Endodermal cell (in vitro differentiated cells): ENCODE results near the gene SDK2. TPM values are rescaled to one million over a fixed set of nuclear protein-coding genes. Genes with fewer than 3 reads are reported as not detected.

Experiments used
- DNase-seq: peaks from one replicate; pipeline ENCODE4 v3.0.0-alpha.2; 2017
- H3K27ac ChIP-seq: 2 replicates; pipeline ENCODE4 v1.5.1; 2013; ENCODE audit warnings: mild to moderate bottlenecking, low read depth, low read length, moderate library complexity
- H3K27me3 ChIP-seq: 2 replicates; pipeline ENCODE4 v1.6.1; 2013; ENCODE audit warnings: mild to moderate bottlenecking, low read length, moderate library complexity; ENCODE audit not compliant: insufficient read depth, control insufficient read depth, poor library complexity, severe bottlenecking
- H3K36me3 ChIP-seq: 2 replicates; pipeline ENCODE4 v1.7.0; 2013; ENCODE audit warnings: mild to moderate bottlenecking, low read length, moderate library complexity; ENCODE audit not compliant: control insufficient read depth, insufficient read depth
- H3K4me1 ChIP-seq: one replicate; pipeline ENCODE4 v1.7.0; 2013; ENCODE audit warnings: low read length; ENCODE audit not compliant: control insufficient read depth, insufficient read depth
- H3K4me3 ChIP-seq: 2 replicates; pipeline ENCODE4 v1.5.1; 2013; ENCODE audit warnings: mild to moderate bottlenecking, low read length, moderate library complexity
- H3K9ac ChIP-seq: 2 replicates; pipeline ENCODE4 v1.6.1; 2013; ENCODE audit warnings: mild to moderate bottlenecking, low read length, moderate library complexity; ENCODE audit not compliant: poor library complexity, severe bottlenecking; ENCODE audit errors: extremely low read depth
- H3K9me3 ChIP-seq: 2 replicates; pipeline ENCODE4 v1.6.1; 2013; ENCODE audit warnings: mild to moderate bottlenecking, low read length, moderate library complexity; ENCODE audit not compliant: control insufficient read depth
- H3K27ac Mint-ChIP-seq: 2 replicates; pipeline ENCODE4 v1.8.0; 2020; ENCODE audit warnings: mixed read lengths
- H3K27me3 Mint-ChIP-seq: 2 replicates; pipeline ENCODE4 v1.8.0; 2021; ENCODE audit warnings: mild to moderate bottlenecking, mixed read lengths; ENCODE audit not compliant: insufficient read depth
- H3K36me3 Mint-ChIP-seq: 2 replicates; pipeline ENCODE4 v1.8.0; 2020; ENCODE audit warnings: low read depth, mixed read lengths
- H3K4me1 Mint-ChIP-seq: 2 replicates; pipeline ENCODE4 v1.8.0; 2020; ENCODE audit warnings: mixed read lengths
- H3K4me3 Mint-ChIP-seq: 2 replicates; pipeline ENCODE4 v1.8.0; 2020; ENCODE audit warnings: mild to moderate bottlenecking, moderate library complexity, mixed read lengths
- H3K9me3 Mint-ChIP-seq: 2 replicates; pipeline ENCODE4 v1.8.0; 2020; ENCODE audit warnings: mild to moderate bottlenecking, mixed read lengths
- WGBS, 2 experiments: methylation state at CpG; one replicate each; pipeline versions ENCODE4 v1.1.5 to v1.1.7; 2013; ENCODE audit warnings: missing lambda C conversion rate in 2 of 2, mixed read lengths in 1 of 2; ENCODE audit not compliant: insufficient coverage in 1 of 2, insufficient read length in 1 of 2; 5-methylcytosine and 5-hydroxymethylcytosine counted together
- total RNA-seq, 2 donors: library from RNA; stranded (reverse); fragmentation: NEBNext Ultra II Directional in 1 of 2; extraction: Animal tissue kit (Norgen Biotek cat#: 25700) in 1 of 2; gene quantifications; 2 replicates in 1 of 2; 3 replicates in 1 of 2; pipeline ENCODE4 v1.2.1, GENCODE V29; 2021
- TF ChIP-seq, protein P1 (sequence below): fragments of 200-600 bp; sonication (generic); conservative IDR thresholded peaks from 2 replicates; pipeline ENCODE4 v1.5.0; 2021; ENCODE audit warnings: antibody characterized with exemption, mild to moderate bottlenecking

Gene SDK2
- total RNA-seq, 2 donors from 2014 or later = 5.9 to 7.0 TPM

DNA sequence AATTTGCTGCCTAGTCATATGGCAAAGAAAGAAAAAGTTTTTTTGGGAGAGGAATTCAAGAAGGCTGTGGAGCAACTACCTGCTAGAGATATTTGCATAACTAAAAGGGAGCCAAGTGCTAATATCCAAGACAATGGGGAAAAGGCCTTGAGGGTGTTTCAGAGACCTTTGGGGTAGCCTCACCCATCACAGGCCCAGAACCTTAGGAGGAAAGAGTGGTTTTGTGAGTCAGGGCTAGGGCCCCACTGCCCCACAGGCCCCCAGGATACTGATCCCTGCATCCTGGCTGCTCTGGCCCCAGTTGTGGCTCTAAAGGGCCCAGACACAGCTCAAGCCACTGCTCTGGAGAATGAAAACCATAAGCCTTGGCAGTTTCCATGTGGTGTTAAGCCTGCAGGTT is 41.9 kb upstream of the SDK2 start:
- H3K4me3 ChIP-seq = no peak overlapping the region

DNA sequence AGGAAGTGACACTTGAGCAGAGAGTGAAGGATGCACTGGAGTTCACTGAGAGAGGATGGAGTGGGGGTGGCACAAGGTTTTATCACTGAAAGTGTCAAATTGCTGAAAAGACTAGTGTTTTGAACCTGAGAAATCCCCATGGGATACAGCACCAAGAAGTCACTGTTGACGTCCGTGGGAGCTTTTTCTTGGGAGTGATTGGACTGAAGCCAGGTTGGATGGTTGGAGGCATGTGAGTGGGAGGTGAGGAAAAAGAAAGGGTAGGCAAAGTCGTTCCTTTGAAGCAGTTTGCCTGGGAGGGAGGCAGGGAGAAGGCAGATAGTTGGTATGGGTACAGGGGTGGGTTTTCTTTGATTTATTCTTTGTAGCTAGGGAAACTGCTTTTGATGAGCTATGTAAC is 39.9 kb upstream of the SDK2 start:
- H3K27ac ChIP-seq = no peak overlapping the region
- H3K4me1 Mint-ChIP-seq = peaks cover 11% of the 10 kb centered on the region
- H3K4me3 ChIP-seq = no peak overlapping the region
- peaks cover 20% of the 10 kb centered on the region for H3K27me3 Mint-ChIP-seq
- TF ChIP-seq, protein P1, sequence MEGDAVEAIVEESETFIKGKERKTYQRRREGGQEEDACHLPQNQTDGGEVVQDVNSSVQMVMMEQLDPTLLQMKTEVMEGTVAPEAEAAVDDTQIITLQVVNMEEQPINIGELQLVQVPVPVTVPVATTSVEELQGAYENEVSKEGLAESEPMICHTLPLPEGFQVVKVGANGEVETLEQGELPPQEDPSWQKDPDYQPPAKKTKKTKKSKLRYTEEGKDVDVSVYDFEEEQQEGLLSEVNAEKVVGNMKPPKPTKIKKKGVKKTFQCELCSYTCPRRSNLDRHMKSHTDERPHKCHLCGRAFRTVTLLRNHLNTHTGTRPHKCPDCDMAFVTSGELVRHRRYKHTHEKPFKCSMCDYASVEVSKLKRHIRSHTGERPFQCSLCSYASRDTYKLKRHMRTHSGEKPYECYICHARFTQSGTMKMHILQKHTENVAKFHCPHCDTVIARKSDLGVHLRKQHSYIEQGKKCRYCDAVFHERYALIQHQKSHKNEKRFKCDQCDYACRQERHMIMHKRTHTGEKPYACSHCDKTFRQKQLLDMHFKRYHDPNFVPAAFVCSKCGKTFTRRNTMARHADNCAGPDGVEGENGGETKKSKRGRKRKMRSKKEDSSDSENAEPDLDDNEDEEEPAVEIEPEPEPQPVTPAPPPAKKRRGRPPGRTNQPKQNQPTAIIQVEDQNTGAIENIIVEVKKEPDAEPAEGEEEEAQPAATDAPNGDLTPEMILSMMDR = no peak
- DNase-seq = peak; percentile 43
- WGBS, 2 experiments = 75 to 79% methylated on average over 2 to 3 of the region's 3 CpGs
- H3K4me3 Mint-ChIP-seq = no peak overlapping the region
- H3K27ac Mint-ChIP-seq = no peak overlapping the region
- no peaks in the 10 kb centered on the region for H3K4me1 ChIP-seq
- H3K9ac ChIP-seq = no peak overlapping the region
- H3K27me3 ChIP-seq = peaks cover 6% of the 10 kb centered on the region
- H3K9me3 Mint-ChIP-seq = peaks cover 9% of the 10 kb centered on the region
- H3K36me3 Mint-ChIP-seq = no peaks in the 10 kb centered on the region
- no peaks in the 10 kb centered on the region for H3K36me3 ChIP-seq
- peaks cover 13% of the 10 kb centered on the region for H3K9me3 ChIP-seq

More for the DNA sequence above, 41.9 kb upstream of the SDK2 start:
- peak; percentile 78 for DNase-seq
- Histone ChIP-seq H3K36me3 (no peaks in the 10 kb centered on the region), H3K9ac (no peak overlapping the region), H3K4me1 (no peaks in the 10 kb centered on the region), H3K27me3 (peaks cover 6% of the 10 kb centered on the region), H3K9me3 (peaks cover 13% of the 10 kb centered on the region), H3K27ac (no peak overlapping the region)
- H3K36me3 Mint-ChIP-seq = no peaks in the 10 kb centered on the region
- no peak overlapping the region for H3K4me3 Mint-ChIP-seq
- peaks cover 9% of the 10 kb centered on the region for H3K9me3 Mint-ChIP-seq
- H3K4me1 Mint-ChIP-seq = peaks cover 12% of the 10 kb centered on the region
- no peak overlapping the region for H3K27ac Mint-ChIP-seq
- H3K27me3 Mint-ChIP-seq = peaks cover 20% of the 10 kb centered on the region
- TF ChIP-seq, protein P1 = no peak

DNA sequence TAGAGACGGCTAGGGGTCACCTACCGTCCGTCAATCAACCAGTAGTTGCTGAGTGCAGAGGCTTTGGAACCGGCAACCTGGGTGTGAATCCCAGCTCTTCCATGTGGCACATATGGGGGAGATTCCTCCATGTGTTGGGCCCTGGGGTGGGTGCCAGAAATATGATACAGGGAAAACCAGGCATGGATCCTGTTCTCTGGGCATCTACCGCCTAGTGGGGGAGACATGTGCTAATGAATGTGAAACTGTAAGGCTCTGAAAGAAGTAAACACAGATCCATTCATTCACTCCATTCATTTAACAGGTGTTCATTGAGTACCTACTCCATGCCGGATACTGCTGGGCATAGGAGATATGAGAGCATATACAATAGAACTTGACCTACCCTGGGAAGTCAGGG is 39.5 kb upstream of the SDK2 start:
- Histone ChIP-seq H3K27ac (no peak overlapping the region), H3K36me3 (no peaks in the 10 kb centered on the region), H3K4me3 (no peak overlapping the region), H3K4me1 (no peaks in the 10 kb centered on the region), H3K9ac (no peak overlapping the region), H3K9me3 (peaks cover 13% of the 10 kb centered on the region), H3K27me3 (peaks cover 6% of the 10 kb centered on the region)
- Mint-ChIP-seq H3K27ac (no peak overlapping the region), H3K36me3 (no peaks in the 10 kb centered on the region), H3K27me3 (peaks cover 23% of the 10 kb centered on the region), H3K9me3 (peaks cover 9% of the 10 kb centered on the region), H3K4me3 (no peak overlapping the region), H3K4me1 (peaks cover 11% of the 10 kb centered on the region)
- WGBS, 2 experiments = 86 to 88% methylated on average over 5 to 6 of the region's 6 CpGs
- TF ChIP-seq, protein P1 = no peak
- DNase-seq = peak; percentile 38
